CD4-positive, alpha-beta T cell treated with Interleukin-17A for 1 hour (primary cell): ENCODE data around the gene NBDY.

Experiments
- DNase-seq: peaks from one replicate; pipeline ENCODE4 v3.0.0-alpha.2; 2020

The NBDY gene

DNA sequence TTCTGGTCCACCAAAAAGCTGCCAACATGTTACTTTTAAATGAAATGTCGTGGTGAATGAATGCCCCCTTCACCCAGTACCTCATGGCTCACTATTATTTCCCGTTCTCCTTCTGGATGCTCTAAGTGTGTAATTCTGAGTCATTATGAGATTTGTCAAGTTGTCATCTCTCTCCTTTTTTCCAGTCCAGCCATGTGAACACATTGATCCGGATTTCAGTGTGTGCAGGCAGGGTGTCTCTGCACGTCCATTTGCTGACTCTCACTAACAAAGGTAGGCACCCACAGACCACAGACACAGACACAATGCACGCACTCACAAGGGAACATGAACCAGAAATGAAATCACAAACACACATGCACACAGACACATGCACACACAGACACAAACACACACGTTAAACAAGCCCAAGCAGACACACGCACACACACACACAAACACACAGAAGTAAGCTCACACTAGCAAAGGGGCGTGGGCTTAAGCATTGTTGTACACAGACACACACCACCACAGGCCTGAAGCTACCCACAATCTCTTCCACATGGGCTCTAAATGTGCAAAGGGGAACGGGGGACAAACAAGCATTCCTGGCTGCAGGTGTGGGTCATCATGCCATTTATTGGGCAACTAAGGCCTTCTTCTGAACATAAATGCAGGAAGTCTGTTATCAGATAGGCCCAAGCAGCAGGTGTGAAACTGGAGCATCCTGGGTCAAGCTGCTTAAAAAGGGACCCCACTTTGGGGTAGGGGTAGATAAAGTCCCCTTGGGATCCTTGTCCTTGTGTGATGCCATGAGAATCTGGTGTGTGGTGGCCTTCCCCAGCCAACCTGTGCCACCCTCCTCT, 58.1 kb downstream of the NBDY start:
- no peak for DNase-seq

- no peak for DNase-seq
These were observed 58.7 kb downstream of the NBDY start for GRCh38 chrX:56787734-56788152.

GRCh38 chrX:56788229-56788628, 59.2 kb downstream of the NBDY start:
- no peak for DNase-seq

DNA sequence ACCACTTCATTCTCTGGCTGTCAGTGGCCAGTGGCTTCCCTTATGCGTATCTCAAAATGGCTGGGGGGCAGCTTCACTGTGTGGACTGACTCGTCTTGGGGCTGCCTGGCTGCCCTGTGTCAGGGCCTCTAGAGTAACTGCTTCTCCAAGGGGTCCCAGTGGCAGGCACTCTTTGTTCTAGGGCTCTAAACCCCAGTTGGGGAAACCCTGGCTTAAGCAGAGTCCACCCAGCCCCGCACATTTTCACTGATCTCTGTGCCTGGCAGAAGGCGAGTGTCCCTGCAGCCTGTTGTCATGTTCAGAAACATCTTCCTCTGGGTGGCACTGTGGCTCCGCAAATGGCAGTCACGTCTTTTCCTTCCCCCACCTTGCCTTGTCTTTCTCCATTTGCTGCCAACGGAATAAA, 59.7 kb downstream of the NBDY start:
- no peak for DNase-seq

DNA sequence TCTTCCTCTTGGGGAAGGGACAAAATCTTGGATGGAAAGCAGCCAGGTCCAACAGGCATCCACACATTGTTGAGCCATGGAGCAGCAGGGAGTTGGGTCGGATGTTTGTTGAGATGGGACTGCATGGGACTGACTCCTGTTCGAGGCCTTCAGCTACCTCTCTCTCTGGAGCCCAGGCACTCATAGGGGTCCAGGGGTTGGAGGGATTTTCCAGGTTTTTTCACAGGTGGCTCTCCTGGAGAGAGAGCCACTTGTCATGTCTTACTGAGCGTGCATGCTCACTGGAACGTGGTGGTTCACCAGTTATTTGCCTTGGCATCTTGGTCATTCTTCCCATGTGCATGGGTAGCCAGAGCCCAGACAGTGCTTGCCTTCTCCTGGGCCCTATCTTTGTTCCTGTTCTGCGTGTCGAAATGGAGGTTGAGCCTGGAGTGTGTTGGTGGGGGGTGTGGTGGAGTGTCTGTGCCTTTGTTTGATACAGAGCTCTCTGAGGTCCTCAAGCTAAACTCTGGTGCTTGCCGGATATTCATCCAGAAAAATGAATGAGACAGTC, 60.6 kb downstream of the NBDY start:
- DNase-seq = no peak

DNA sequence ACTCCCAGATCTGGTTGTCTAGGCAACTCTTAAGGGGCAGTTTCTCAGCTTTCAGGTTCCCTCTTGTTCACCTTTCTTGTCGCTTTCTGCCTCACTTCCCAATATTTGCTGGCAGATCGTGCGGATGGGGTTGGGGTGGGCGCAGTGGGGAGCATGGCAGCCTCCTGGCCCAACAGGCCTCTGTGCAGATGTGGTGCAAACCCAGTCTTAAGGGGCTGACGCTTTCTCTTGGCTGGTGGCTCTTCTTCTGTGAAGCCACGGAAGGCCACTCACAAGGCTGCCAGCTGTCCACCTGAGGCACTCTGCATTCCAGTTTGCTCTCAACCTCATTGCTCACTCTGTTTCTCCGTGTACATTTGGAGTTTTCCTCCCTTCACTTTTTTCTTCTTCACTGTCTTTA, 61.7 kb downstream of the NBDY start:
- DNase-seq = no peak

GRCh38 chrX:56791456-56791855, 62.4 kb downstream of the NBDY start:
- no peak for DNase-seq

DNA sequence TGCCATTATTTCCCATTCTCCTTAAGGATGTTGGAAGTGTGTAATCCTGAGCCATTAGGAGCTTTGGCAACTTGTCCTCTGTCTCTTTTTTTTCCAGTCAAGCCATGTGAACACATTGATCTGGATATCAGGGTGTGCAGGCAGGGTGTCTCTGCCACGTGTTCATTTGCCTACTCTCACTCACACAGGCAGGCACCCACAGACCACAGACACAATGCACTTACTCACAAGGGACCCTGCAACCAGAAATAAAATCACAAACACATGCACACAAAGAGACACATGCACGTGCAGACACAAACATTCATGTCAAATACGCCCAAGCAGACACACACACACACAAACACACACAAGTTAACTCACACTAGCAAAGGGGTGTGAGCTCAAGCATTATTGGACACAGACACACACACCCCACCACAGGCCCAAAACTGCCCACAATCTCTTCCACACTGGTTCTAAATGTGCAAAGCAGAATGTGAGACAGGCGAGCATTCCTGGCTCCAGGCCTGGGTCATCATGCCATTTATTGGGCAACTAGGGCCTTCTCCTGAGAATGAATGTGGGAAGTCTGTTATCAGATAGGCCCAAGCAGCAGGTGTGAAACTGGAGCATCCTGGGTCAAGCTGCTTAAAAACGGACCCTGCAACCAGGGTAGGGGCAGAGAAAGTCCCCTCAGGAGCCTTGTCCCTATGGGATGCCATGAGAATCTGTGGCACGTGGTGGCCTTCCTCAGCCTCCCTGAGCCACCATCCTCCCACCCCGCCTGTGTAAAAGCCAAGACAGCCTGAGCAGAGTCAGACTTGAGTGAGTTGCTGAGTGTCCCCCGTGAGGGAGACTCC, 63.4 kb downstream of the NBDY start:
- DNase-seq = no peak

DNA sequence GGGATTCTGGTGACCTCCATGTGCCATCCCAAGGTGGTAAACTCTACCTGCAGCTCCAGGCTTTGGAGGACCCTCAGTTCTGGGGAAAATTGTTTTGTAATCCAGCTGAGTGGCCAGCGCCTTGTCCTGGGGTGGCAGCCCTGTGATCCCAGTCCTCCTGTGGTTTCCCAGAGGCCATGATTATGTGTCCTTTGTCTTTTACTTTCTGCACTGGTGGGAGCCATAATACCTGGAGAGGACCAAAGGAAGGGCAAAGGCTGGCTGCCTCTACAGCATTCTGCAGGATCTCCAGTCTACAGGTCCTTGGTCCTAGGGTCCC, 64.0 kb downstream of the NBDY start:
- DNase-seq = no peak

- DNase-seq = no peak
These were observed 64.7 kb downstream of the NBDY start for GRCh38 chrX:56793521-56794320.

DNA sequence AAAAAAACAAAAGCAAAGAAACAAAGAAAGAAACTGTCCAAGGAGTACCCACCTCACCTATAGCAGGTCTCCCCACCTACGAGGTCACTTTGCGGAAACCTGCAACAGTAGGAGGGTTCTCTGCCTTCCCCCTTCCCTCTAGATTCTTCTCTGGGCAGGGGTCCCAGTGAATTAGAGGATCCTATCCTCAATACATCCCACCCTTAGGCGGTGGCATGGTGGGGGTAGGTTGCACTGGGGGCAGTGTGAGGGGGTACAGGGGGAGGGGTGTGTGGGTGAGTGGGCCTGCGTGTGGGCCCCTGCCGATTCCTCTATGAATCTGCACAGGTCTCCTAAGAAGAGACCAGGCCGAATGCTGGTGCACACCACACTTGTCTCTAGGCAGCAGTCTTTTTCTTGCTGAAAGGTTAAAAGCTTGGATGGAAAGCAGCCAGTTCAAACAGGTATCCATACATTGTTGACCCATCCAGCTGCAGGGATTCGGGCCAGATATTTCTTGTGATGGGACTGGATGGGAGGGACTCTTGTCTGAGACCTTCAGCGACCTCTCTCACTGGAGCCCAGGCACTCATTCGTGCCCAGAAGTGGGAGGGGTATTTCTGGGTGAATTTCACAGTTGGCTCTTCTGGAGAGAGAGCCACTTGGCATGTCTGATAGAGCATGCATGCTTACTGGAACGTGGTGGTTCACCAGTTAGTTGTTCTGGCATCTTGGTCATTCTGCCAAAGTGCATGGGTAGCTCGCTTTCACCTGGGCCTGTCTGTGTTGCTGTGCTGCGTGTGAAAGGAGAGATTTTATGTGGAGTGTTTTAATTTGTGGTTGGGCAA, 65.6 kb downstream of the NBDY start:
- no peak for DNase-seq

GRCh38 chrX:56795309-56795868, 66.3 kb downstream of the NBDY start:
- DNase-seq = no peak

GRCh38 chrX:56796641-56797395, 67.8 kb downstream of the NBDY start:
- DNase-seq = no peak

GRCh38 chrX:56797574-56798338, 68.7 kb downstream of the NBDY start:
- DNase-seq = no peak

- no peak for DNase-seq
These were observed 69.3 kb downstream of the NBDY start for GRCh38 chrX:56798339-56798711.

GRCh38 chrX:56798866-56799758, 70.1 kb downstream of the NBDY start:
- DNase-seq = no peak

- DNase-seq = no peak
These were observed 71.3 kb downstream of the NBDY start for GRCh38 chrX:56800307-56800706.

DNA sequence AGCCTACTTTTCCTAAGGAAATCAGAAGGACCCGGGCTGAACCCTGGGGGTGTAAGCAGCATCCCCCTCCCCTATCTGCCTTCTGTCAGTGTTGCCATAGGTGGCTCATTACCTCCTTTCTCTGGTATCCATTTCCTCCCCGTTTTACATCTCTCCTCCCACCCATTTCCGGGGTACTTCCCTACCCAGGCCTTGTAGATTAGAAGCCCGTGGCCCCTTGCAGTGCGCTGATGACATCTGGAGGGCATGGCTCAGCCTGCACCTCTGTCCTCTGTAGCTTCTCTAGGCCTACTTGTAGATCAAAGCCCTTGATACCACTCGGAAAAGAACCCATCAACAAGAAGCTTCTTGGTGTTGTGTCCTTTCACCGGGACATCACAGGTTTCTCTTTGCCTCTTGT, 71.8 kb downstream of the NBDY start:
- peak; percentile 74 for DNase-seq

- DNase-seq = no peak
These were observed 73.4 kb downstream of the NBDY start for GRCh38 chrX:56802428-56802827.
